Caco-2 (cell line): Measurements from ENCODE around the gene APC2. TPM values are rescaled to one million over a fixed set of nuclear protein-coding genes. Genes with fewer than 3 reads are reported as not detected.

ENCODE experiments used
- BruUV-seq: library from RNA; stranded (reverse); fragments of 400-500 nt; replicated peaks from 2 replicates; lab custom pipeline; 2021; lab: Mats Ljungman, UMichigan
- CTCF ChIA-PET: fragments of 300-600 bp; sonication (Branson Sonifier 250); formaldehyde crosslinking; loops from one replicate; lab custom pipeline; 2022; ENCODE audit warnings: antibody characterized with exemption; lab: Charles Lee
- POLR2A ChIA-PET: fragments of 300-600 bp; sonication (Branson Sonifier 250); formaldehyde crosslinking; loops from one replicate; lab custom pipeline; 2022; ENCODE audit warnings: antibody characterized with exemption; lab: Charles Lee
- DNase-seq, 2 experiments: peaks; one replicate each; pipeline versions ENCODE4 v3.0.0 to v3.0.0-alpha.2; 2020 to 2022
- H3K27me3 ChIP-seq: replicated peaks from 2 replicates; pipeline ENCODE4 v1.6.0; 2011; ENCODE audit warnings: low read length; ENCODE audit not compliant: control insufficient read depth, insufficient read depth
- H3K36me3 ChIP-seq: 2 replicates; pipeline ENCODE4 v1.5.1; 2011; ENCODE audit warnings: low read length; ENCODE audit not compliant: control insufficient read depth, insufficient read depth
- H3K4me1 ChIP-seq: fragments of 250-450 bp; sonication (Bioruptor Pico); 2 replicates; pipeline ENCODE4 v1.5.1; 2020; ENCODE audit warnings: mild to moderate bottlenecking
- H3K4me3 ChIP-seq: 2 replicates; pipeline ENCODE4 v1.5.1; 2011; ENCODE audit warnings: low read depth, mild to moderate bottlenecking, control low read depth, low read length
- H3K9me3 ChIP-seq: fragments of 250-450 bp; sonication (Bioruptor Pico); 2 replicates; pipeline ENCODE4 v1.5.1; 2020; ENCODE audit warnings: mild to moderate bottlenecking, moderate library complexity
- H3K27ac Mint-ChIP-seq: one replicate; pipeline ENCODE4 v1.8.0; 2022; ENCODE audit warnings: mixed read lengths; ENCODE audit not compliant: unreplicated experiment
- H3K27me3 Mint-ChIP-seq: one replicate; pipeline ENCODE4 v1.8.0; 2022; ENCODE audit warnings: mixed read lengths; ENCODE audit not compliant: insufficient read depth, unreplicated experiment
- H3K36me3 Mint-ChIP-seq: one replicate; pipeline ENCODE4 v1.8.0; 2022; ENCODE audit warnings: mild to moderate bottlenecking, mixed read lengths; ENCODE audit not compliant: insufficient read depth, unreplicated experiment
- H3K4me1 Mint-ChIP-seq: one replicate; pipeline ENCODE4 v1.8.0; 2022; ENCODE audit warnings: low read depth, mixed read lengths; ENCODE audit not compliant: unreplicated experiment
- H3K4me3 Mint-ChIP-seq: one replicate; pipeline ENCODE4 v1.8.0; 2022; ENCODE audit warnings: mild to moderate bottlenecking, moderate library complexity, mixed read lengths; ENCODE audit not compliant: unreplicated experiment
- H3K9me3 Mint-ChIP-seq: one replicate; pipeline ENCODE4 v1.8.0; 2022; ENCODE audit warnings: mixed read lengths; ENCODE audit not compliant: unreplicated experiment
- intact Hi-C: fragments of 100-400 bp; cut with micrococcal nuclease; formaldehyde crosslinking; loops from one replicate; pipeline ENCODE4 v1.10.0; 2022; ENCODE audit not compliant: unreplicated experiment
- total RNA-seq: library from RNA; stranded (reverse); gene quantifications from 2 replicates; pipeline ENCODE4 v1.2.3, GENCODE V29; 2022
- TF ChIP-seq, protein P1 (sequence below), 2 experiments: fragments of 200-600 bp in 1 of 2; IDR thresholded peaks; 1 replicate in 1 of 2; 2 replicates in 1 of 2; pipeline versions ENCODE4 v1.5.1 to v1.8.0; 2011 to 2022; ENCODE audit warnings: antibody characterized with exemption in 1 of 2, control low read depth in 1 of 2, inconsistent platforms in 1 of 2, low read depth in 1 of 2, low read length in 1 of 2, mild to moderate bottlenecking in 1 of 2, moderate library complexity in 1 of 2; ENCODE audit not compliant: insufficient read depth in 1 of 2, severe bottlenecking in 1 of 2, unreplicated experiment in 1 of 2

APC2 gene
- total RNA-seq, 1 experiment from 2014 or later = 9.5 TPM

DNA sequence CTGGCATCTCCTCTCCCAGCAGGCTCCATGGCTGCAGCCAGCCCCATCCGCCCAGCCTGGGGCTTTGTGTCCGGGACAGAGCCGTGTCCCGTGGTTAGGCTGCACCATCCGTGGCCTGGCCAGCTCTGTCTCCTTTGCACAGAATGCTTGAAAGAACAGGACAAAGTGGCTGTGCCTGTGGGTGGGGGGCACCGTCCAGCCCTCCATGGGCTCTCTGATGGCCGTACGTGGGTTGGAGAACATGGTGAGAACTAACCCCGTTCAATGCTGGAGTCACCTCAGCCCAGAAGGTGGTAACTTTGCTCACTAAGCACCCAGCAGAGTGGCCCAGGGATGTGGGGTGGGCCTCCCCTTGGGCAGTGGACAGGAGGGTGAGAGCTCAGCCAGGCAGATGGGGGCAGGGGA lies 8.9 kb upstream of the APC2 start:
- Mint-ChIP-seq H3K27ac (peak overlapping the region; percentile 70), H3K27me3 (no peaks in the 10 kb centered on the region), H3K4me3 (peak overlapping the region; percentile 51), H3K36me3 (peaks cover 81% of the 10 kb centered on the region), H3K4me1 (peaks cover 10% of the 10 kb centered on the region), H3K9me3 (no peaks in the 10 kb centered on the region)
- Histone ChIP-seq H3K4me1 (peaks cover 36% of the 10 kb centered on the region), H3K9me3 (no peaks in the 10 kb centered on the region), H3K27me3 (no peaks in the 10 kb centered on the region), H3K4me3 (no peak overlapping the region), H3K36me3 (peaks cover 8% of the 10 kb centered on the region)
- POLR2A ChIA-PET = no interaction called here
- intact Hi-C loops = no loop called here
- no peak for DNase-seq
- CTCF ChIA-PET = no interaction called here
- no TSS peak for BruUV-seq
- TF ChIP-seq, protein P1, sequence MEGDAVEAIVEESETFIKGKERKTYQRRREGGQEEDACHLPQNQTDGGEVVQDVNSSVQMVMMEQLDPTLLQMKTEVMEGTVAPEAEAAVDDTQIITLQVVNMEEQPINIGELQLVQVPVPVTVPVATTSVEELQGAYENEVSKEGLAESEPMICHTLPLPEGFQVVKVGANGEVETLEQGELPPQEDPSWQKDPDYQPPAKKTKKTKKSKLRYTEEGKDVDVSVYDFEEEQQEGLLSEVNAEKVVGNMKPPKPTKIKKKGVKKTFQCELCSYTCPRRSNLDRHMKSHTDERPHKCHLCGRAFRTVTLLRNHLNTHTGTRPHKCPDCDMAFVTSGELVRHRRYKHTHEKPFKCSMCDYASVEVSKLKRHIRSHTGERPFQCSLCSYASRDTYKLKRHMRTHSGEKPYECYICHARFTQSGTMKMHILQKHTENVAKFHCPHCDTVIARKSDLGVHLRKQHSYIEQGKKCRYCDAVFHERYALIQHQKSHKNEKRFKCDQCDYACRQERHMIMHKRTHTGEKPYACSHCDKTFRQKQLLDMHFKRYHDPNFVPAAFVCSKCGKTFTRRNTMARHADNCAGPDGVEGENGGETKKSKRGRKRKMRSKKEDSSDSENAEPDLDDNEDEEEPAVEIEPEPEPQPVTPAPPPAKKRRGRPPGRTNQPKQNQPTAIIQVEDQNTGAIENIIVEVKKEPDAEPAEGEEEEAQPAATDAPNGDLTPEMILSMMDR (IDR thresholded peaks at IDR 0.05; ENCODE audit: insufficient read depth in 1 of 2, low read depth in 1 of 2, low read length in 1 of 2, severe bottlenecking in 1 of 2, unreplicated experiment in 1 of 2) = no peak

DNA sequence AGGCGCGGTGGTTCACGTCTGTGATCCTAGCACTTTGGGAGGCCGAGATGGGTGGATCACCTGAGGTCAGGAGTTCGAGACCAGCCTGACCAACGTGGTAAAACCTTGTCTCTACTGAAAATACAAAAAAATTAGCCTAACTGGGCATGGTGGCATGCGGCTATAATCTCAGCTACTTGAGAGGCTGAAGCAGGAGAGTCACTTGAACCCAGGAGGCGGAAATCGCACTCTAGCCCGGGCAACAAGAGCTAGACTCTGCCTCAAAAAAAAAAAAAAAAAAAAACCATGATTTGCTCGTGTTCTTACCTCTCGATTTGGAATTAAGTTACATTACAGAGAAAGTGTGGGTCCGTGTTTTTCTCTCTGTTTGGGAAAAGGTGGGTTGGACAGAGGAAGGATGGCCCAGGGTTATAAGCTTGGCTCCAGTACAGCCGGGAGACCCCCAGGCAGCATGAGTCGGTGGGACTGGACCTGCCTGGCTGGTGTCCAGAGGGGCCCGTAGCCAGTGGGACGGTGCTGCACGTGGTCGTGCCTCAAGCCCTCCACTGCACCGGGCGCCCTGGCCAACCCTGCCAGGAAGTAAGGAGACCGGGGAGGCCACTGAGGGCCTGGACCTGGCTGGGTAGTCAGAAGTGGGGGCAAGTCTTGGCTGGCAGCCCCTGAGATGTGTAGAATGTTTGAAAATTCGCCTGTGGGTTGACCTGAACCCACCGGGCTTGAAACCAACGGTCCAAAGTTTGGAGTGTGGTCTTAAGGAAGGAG lies 8.1 kb upstream of the APC2 start:
- Histone ChIP-seq H3K36me3 (peaks cover 8% of the 10 kb centered on the region), H3K4me1 (peaks cover 40% of the 10 kb centered on the region), H3K4me3 (no peak overlapping the region), H3K9me3 (no peaks in the 10 kb centered on the region), H3K27me3 (no peaks in the 10 kb centered on the region)
- Mint-ChIP-seq H3K27me3 (no peaks in the 10 kb centered on the region), H3K4me3 (peak overlapping the region; percentile 51), H3K4me1 (peaks cover 10% of the 10 kb centered on the region), H3K27ac (no peak overlapping the region), H3K9me3 (no peaks in the 10 kb centered on the region), H3K36me3 (peaks cover 74% of the 10 kb centered on the region)
- BruUV-seq = no TSS peak
- TF ChIP-seq, protein P1 (IDR thresholded peaks at IDR 0.05; ENCODE audit: insufficient read depth in 1 of 2, low read depth in 1 of 2, low read length in 1 of 2, severe bottlenecking in 1 of 2, unreplicated experiment in 1 of 2) = no peak
- intact Hi-C loops = no loop called here
- ChIA-PET POLR2A (no interaction called here), CTCF (no interaction called here)
- no peak for DNase-seq

DNA sequence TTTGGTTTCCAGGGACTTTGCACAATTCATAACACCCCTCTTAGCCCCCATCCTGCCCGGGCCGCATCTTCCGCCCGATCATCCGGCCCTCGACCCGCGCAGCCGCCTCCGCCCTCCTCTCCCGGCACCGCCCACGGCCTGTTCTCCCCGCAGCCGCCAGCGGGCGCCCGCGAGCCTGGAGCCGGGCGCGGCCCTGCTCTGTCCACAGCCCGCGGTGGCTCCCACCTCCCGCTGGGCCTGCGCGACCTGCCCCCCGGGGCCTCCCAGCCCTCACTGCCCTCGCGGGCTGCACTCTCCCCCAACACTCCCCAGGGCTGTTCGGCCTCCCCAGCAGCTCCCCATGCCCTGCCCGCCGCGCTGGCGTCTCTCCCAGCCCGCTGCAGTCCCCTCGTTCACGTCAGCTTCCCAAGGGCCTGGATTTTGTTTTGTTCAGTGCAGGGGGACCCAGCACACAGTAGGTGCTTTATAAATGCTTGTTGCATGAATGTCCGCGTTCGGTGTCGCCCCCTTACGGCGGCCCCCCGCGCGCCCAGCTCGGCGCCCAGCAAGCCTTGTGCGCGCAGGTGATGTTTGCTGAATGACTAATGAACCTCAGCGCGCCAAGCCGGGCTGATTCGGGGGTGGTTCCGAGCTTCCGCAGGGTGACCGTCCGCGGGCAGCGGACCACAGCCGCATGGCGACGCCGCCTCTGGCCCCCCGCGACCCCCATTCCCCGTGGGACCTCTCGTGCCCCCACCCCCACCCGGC lies 4.6 kb upstream of the APC2 start:
- intact Hi-C loops = no loop called here
- Mint-ChIP-seq H3K4me1 (peaks cover 10% of the 10 kb centered on the region), H3K27me3 (no peaks in the 10 kb centered on the region), H3K27ac (peak overlapping the region; percentile 74), H3K9me3 (no peaks in the 10 kb centered on the region), H3K4me3 (peak overlapping the region; percentile 76), H3K36me3 (peaks cover 42% of the 10 kb centered on the region)
- POLR2A ChIA-PET = interaction anchor here (0.6 kb wide), 1 partner anchor 69 kb away, joined by 5 read pairs; no protein-coding TSS in a partner anchor
- Histone ChIP-seq H3K36me3 (peaks cover 5% of the 10 kb centered on the region), H3K9me3 (no peaks in the 10 kb centered on the region), H3K4me1 (peaks cover 27% of the 10 kb centered on the region), H3K27me3 (no peaks in the 10 kb centered on the region), H3K4me3 (peak overlapping the region; percentile 65)
- TF ChIP-seq, protein P1 (IDR thresholded peaks at IDR 0.05; ENCODE audit: insufficient read depth in 1 of 2, low read depth in 1 of 2, low read length in 1 of 2, severe bottlenecking in 1 of 2, unreplicated experiment in 1 of 2) = peak; percentile 19 to 70
- DNase-seq = peak in 1 of 2 experiments; percentile 77
- CTCF ChIA-PET = no interaction called here
- no TSS peak for BruUV-seq
